Spleen (tissue), 11 donors: ENCODE measurements around the gene TAL2. TPM values are rescaled to one million over a fixed set of nuclear protein-coding genes. Genes with fewer than 3 reads are reported as not detected.

ENCODE experiments used
- DNase-seq: peaks from one replicate; pipeline ENCODE4 v3.0.0-alpha.2; 2020
- H3K27ac ChIP-seq, 8 donors: fragments of 200-600 bp; sonication (generic) in 7 of 8; 1 replicate in 4 of 8; 2 replicates in 4 of 8; pipeline versions ENCODE4 v1.5.0 to v1.8.0; 2016 to 2021; ENCODE audit warnings: inconsistent platforms in 4 of 8, mild to moderate bottlenecking in 4 of 8, moderate library complexity in 1 of 8
- H3K27me3 ChIP-seq, 7 donors: fragments of 200-600 bp; sonication (generic) in 6 of 7; replicated peaks in 1 of 7; 1 replicate in 4 of 7; 2 replicates in 3 of 7; pipeline versions ENCODE4 v1.5.0 to v1.8.0; 2016 to 2021; ENCODE audit warnings: inconsistent platforms in 3 of 7, mild to moderate bottlenecking in 1 of 7
- H3K36me3 ChIP-seq, 6 donors: fragments of 200-600 bp; sonication (generic) in 5 of 6; 1 replicate in 4 of 6; 2 replicates in 2 of 6; pipeline versions ENCODE4 v1.5.0 to v1.8.0; 2016 to 2021; ENCODE audit warnings: inconsistent platforms in 2 of 6
- H3K4me1 ChIP-seq, 6 donors: fragments of 200-600 bp; sonication (generic) in 5 of 6; 1 replicate in 3 of 6; 2 replicates in 3 of 6; pipeline versions ENCODE4 v1.5.0 to v1.8.0; 2016 to 2021; ENCODE audit warnings: inconsistent platforms in 3 of 6
- H3K4me3 ChIP-seq, 8 donors: fragments of 200-600 bp; sonication (generic) in 7 of 8; 1 replicate in 4 of 8; 2 replicates in 4 of 8; pipeline versions ENCODE4 v1.5.0 to v1.8.0; 2016 to 2021; ENCODE audit warnings: inconsistent platforms in 4 of 8, mild to moderate bottlenecking in 4 of 8, moderate library complexity in 2 of 8
- H3K9me3 ChIP-seq, 8 donors: fragments of 200-600 bp; sonication (generic) in 7 of 8; 1 replicate in 4 of 8; 2 replicates in 4 of 8; pipeline versions ENCODE4 v1.5.0 to v1.8.0; 2016 to 2021; ENCODE audit warnings: inconsistent platforms in 4 of 8
- CTCF ChIP-seq, 11 experiments: fragments of 200-600 bp in 7 of 11; fragments of 450-650 bp in 4 of 11; sonication (generic) in 4 of 11; IDR thresholded peaks in 8 of 11; conservative IDR thresholded peaks in 3 of 11; 1 replicate in 7 of 11; 2 replicates in 4 of 11; pipeline versions ENCODE4 v1.4.0 to v1.8.0; 2016 to 2021; ENCODE audit warnings: antibody characterized with exemption in 11 of 11, inconsistent platforms in 4 of 11, mild to moderate bottlenecking in 1 of 11
- POLR2A ChIP-seq, 3 donors: fragments of 450-650 bp; IDR thresholded peaks; one replicate each; pipeline ENCODE4 v1.5.1; 2017; ENCODE audit warnings: antibody characterized with exemption in 3 of 3, mild to moderate bottlenecking in 1 of 3
- POLR2AphosphoS5 ChIP-seq, 3 donors: sonication (generic); formaldehyde crosslinking; IDR thresholded peaks; one replicate each; pipeline ENCODE4 v1.5.1; 2017; ENCODE audit warnings: antibody characterized with exemption in 3 of 3
- WGBS, 5 donors: extraction: QIAGEN DNeasy Blood & Tissue Kit in 3 of 5; methylation state at CpG; one replicate each; pipeline versions ENCODE4 v1.1.5 to v1.1.7; 2013 to 2018; 5-methylcytosine and 5-hydroxymethylcytosine counted together
- intact Hi-C: fragments of 100-400 bp; cut with DNase I; formaldehyde crosslinking; loops from one replicate; pipeline ENCODE4 v1.15.0; 2023; ENCODE audit warnings: low total_unique reads
- polyA plus RNA-seq, 3 donors: library from polyadenylated mRNA; stranded (reverse); fragments of 200-250 nt; gene quantifications; one replicate each; pipeline ENCODE4 v1.2.1, GENCODE V29; 2013
- total RNA-seq, 7 donors: library from RNA; depleted of rRNA in 3 of 7; stranded (reverse); fragments of >200 nt in 3 of 7; fragmentation: NEBNext Ultra II Directional in 4 of 7; extraction: Animal tissue kit (Norgen Biotek cat#: 25700) in 4 of 7; gene quantifications; one replicate each; pipeline versions ENCODE4 v1.1.0 to v1.2.1, GENCODE V29; 2016 to 2021
- donor health status: healthy with polysubstance abuse.
- donor health status: DM: no; HTN: no; CAD: no; lungs with moderate emphysema.
- donor health status: DM: no; HTN: no; CAD: no.
- donor health status: Bipolar disorder and iron deficiency.
- donor health status: healthy.
- donor health status: DM: no; HTN: no; CAD: no.
- donor health status: DM: yes; HTN: yes; CAD: no.

The TAL2 gene
- total and polyA plus RNA-seq, 10 donors: 0.22 to 0.54 TPM; not detected in 8

- Histone ChIP-seq H3K9me3 (no peaks in the 10 kb centered on the region), H3K36me3 (no peaks in the 10 kb centered on the region), H3K4me3 (no peak overlapping the region), H3K27ac (no peak overlapping the region), H3K27me3 (no peaks in the 10 kb centered on the region), H3K4me1 (no peaks in the 10 kb centered on the region)
- DNase-seq: no peak
- intact Hi-C loops: no loop called here
- TF ChIP-seq POLR2AphosphoS5 (IDR thresholded peaks at IDR 0.05) (no peak), POLR2A (IDR thresholded peaks at IDR 0.05) (no peak), CTCF (IDR thresholded peaks at IDR 0.05 in 8 of 11, conservative IDR thresholded peaks at IDR 0.05 in 3 of 11) (no peak)
- 60 to 74% (median 68%) methylated on average over 3 of the region's 3 CpGs for WGBS, 5 donors
These were observed 11.7 kb downstream of the TAL2 start for GRCh38 chr9:105673850-105674387.

- DNase-seq: no peak
- Histone ChIP-seq H3K27ac (no peak overlapping the region), H3K4me1 (no peaks in the 10 kb centered on the region), H3K4me3 (no peak overlapping the region), H3K9me3 (no peaks in the 10 kb centered on the region), H3K36me3 (no peaks in the 10 kb centered on the region), H3K27me3 (no peaks in the 10 kb centered on the region)
- 75 to 86% (median 82%) methylated on average over 6 of the region's 6 CpGs for WGBS, 5 donors
- TF ChIP-seq POLR2AphosphoS5 (IDR thresholded peaks at IDR 0.05) (no peak), POLR2A (IDR thresholded peaks at IDR 0.05) (no peak), CTCF (IDR thresholded peaks at IDR 0.05 in 8 of 11, conservative IDR thresholded peaks at IDR 0.05 in 3 of 11) (no peak)
- intact Hi-C loops: no loop called here
These were observed 14.2 kb downstream of the TAL2 start for GRCh38 chr9:105676351-105676923.

- WGBS, 5 donors: 91 to 100% (median 97%) methylated on average over 1 of the region's 1 CpG
- Histone ChIP-seq H3K4me1 (no peaks in the 10 kb centered on the region), H3K4me3 (no peak overlapping the region), H3K36me3 (no peaks in the 10 kb centered on the region), H3K9me3 (no peaks in the 10 kb centered on the region), H3K27me3 (no peaks in the 10 kb centered on the region), H3K27ac (no peak overlapping the region)
- intact Hi-C loops: no loop called here
- no peak for TF ChIP-seq POLR2A (IDR thresholded peaks at IDR 0.05)
- no peak for TF ChIP-seq POLR2AphosphoS5 (IDR thresholded peaks at IDR 0.05)
- no peak for TF ChIP-seq CTCF (IDR thresholded peaks at IDR 0.05 in 8 of 11, conservative IDR thresholded peaks at IDR 0.05 in 3 of 11)
- no peak for DNase-seq
These were observed 15.9 kb downstream of the TAL2 start for GRCh38 chr9:105678163-105678562.

- no peaks in the 10 kb centered on the region for H3K27me3 ChIP-seq
- intact Hi-C loops: no loop called here
- DNase-seq: no peak
- 63 to 74% (median 67%) methylated on average over 1 of the region's 1 CpG for WGBS, 5 donors
- H3K9me3 ChIP-seq: no peaks in the 10 kb centered on the region
- H3K36me3 ChIP-seq: no peaks in the 10 kb centered on the region
- TF ChIP-seq POLR2A (IDR thresholded peaks at IDR 0.05) (no peak), CTCF (IDR thresholded peaks at IDR 0.05 in 8 of 11, conservative IDR thresholded peaks at IDR 0.05 in 3 of 11) (no peak), POLR2AphosphoS5 (IDR thresholded peaks at IDR 0.05) (no peak)
- H3K27ac ChIP-seq: no peak overlapping the region
- H3K4me1 ChIP-seq: no peaks in the 10 kb centered on the region
- H3K4me3 ChIP-seq: no peak overlapping the region
These were observed 16.5 kb downstream of the TAL2 start for GRCh38 chr9:105678781-105679180.
